OCI-M1 (cell line): ENCODE data around the gene PSMC2.

Experiments
- DNase-seq: peaks from one replicate; lab custom pipeline; 2025; lab: John Stamatoyannopoulos, UW

PSMC2 gene

DNA sequence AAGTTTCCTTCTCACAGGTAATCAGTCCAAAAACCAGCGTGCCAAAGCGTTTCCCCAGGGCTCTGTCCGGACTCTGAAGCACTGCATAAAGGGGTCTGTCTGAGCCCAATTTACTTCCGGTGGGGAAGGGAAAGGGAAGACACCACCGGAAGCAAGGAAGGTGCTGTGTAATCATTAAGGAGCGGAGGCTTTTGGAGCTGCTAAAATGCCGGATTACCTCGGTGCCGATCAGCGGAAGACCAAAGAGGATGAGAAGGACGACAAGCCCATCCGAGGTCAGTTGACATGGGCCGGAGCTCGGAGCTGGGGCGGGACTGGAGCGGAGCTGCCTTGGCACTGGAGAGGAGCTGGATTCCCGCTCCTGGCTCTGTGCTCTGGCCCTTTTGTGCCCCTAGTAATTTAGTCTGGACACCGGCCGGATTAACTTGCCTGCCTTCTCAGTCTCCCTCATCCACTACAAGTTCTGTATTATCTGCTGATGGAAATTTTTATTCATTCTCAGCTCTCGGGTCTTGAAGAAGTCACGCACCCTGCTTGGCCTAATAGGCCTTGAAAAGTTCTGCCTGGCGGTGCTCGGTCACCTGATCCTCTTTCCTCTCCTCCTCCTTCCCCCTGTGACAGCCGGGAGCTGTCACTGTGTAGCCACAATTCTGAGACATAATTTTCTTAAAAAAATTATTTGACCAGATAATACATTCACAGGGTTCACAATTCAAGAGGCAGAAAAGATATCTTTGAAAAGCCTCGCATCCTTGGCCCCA, at the start of gene PSMC2:
Gene PSMC2, plus strand, starts transcription at position 137 of the 761 bp plus-strand sequence. Its CDS starts 69 bp downstream, at position 206.
- DNase-seq = peak; percentile 90

DNA sequence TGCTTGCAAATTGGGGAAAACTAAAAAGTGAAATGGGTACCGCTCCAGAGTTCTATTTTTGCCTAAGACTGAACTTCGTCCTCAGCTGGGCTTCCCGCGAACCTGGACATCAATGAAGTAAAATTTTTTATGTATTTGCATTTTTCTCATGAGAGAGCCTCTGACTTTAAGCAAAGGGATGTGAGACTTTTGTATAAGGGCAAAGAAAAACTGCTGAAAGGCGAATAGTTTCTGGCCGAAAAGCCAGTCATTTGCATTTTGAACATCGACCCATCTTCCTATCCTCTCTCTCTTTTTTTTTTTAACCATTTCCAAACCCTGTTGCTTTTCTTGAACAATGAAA, 49.6 kb upstream of the PSMC2 start:
- no peak for DNase-seq

- no peak for DNase-seq
These were observed 47.8 kb upstream of the PSMC2 start for GRCh38 chr7:103299660-103300059.

DNA sequence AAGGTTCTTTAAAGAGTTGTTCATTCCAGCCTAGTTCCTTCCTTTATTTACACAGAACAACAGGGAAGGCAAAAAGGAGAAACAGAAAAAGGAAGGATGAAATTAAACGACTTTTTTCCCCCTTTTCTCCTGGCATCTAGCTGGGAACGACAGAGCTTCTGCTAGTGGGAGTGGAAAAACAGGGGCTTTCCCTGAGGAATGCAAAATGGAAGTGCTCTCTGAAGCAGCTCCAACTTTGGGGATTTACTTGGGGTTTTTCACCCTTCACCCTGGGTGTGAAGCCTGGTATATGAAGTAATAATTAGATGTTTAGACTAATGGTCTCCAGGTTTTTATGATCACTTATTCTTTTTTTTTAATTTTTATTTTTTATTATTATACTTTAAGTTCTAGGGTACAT, 46.0 kb upstream of the PSMC2 start:
- DNase-seq = no peak

DNA sequence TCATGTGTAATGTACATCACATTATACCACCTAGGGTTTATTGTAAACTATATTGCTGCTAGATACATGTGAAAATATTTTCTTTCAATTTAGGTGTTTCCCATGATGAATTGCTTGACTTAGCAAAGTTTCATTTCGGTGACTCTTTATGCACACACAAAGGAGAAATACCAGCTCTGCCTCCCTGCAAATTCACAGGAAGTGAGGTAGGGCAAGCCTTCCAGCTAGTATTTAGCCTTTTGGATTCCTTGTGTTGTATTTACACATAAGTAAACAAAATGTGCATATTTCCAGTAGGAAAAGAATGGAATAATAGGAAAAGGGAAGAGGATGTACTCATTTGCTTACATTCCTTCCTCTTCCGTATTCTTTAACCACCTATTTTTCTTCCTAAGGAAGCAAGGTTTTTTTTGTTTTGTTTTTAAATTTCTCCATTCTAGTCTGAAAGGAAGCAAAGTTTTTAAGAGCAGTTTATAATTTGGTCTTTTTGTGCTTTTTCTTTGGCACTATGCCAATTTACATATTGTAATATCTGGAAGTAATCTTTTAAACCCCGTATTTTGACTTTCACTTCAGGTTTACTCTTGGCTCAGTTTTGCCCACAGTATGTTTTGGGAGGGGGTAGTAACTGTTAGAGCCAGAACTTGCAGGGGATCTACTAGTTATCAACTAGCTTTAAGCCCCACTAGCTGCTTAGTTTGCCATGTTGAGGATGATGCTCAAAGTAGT, 39.8 kb upstream of the PSMC2 start:
- no peak for DNase-seq

GRCh38 chr7:103314852-103315251, 32.6 kb upstream of the PSMC2 start:
- DNase-seq = no peak

DNA sequence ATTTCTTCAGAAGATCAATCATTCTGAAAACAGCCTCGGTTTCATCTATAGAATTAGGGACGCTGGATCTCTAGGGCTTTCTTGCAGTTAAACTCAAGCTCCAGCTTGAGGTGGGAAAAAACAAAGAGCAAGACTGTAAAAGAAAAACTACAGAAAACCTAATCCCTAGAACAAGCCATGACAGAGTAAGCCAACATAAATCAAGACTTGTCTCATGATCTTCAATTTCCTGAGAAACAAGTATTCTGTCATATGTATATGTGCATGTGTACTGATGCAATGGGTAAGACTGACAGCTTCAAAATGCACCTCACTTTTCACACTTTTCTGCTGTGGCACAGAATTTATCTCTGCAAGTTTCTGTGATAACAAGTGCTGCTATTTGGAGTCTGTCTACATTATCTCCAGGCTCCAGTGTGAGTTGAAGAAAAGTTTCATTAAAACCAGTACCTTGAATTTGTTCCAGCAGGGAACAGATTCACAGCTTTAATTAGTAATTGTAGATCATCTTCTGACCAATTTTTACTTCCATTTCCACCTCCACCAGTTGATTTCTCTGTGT, 31.0 kb upstream of the PSMC2 start:
- no peak for DNase-seq

GRCh38 chr7:103317009-103317408, 30.4 kb upstream of the PSMC2 start:
- DNase-seq = no peak

DNA sequence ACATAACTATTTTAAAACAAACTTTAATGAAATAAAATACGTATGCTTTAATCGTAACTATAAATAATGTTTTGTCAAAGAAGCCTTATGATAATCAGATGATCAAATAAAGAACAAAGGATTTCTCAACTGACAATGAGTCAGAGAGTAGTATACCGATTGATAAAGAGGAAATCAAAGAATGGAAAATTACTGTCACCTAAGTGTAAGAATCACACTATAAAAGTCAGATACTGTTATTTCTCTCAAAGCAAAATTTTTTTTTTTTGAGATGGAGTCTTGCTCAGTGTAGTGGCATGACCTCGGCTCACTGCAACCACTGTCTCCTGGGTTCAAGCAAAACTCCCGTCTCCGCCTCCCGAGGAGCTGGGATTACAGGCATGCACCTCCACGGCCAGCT, 21.7 kb upstream of the PSMC2 start:
- DNase-seq = no peak

DNA sequence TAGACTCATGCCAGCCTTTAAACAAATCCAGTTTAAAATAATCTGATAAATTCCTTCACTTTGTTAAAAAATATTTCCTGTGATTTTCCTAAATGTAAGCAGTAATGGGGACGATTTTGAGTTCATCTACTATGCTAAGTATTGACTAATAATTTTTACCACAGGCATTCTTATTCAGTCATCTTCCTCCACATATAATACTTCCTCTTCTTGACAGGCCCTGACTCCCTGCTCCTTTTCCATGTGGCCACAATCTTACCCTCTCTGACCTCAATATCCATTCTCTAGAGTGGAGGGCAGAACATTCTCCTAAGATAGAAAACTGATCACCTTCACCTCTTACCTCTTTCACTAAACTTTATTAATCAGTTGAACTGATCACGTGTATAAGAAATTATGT, 10.7 kb upstream of the PSMC2 start:
- no peak for DNase-seq

- no peak for DNase-seq
These were observed 8.6 kb upstream of the PSMC2 start for GRCh38 chr7:103338864-103339263.

- no peak for DNase-seq
These were observed 6.0 kb upstream of the PSMC2 start for GRCh38 chr7:103341466-103341865.

GRCh38 chr7:103343332-103343731, 4.1 kb upstream of the PSMC2 start:
- no peak for DNase-seq

DNA sequence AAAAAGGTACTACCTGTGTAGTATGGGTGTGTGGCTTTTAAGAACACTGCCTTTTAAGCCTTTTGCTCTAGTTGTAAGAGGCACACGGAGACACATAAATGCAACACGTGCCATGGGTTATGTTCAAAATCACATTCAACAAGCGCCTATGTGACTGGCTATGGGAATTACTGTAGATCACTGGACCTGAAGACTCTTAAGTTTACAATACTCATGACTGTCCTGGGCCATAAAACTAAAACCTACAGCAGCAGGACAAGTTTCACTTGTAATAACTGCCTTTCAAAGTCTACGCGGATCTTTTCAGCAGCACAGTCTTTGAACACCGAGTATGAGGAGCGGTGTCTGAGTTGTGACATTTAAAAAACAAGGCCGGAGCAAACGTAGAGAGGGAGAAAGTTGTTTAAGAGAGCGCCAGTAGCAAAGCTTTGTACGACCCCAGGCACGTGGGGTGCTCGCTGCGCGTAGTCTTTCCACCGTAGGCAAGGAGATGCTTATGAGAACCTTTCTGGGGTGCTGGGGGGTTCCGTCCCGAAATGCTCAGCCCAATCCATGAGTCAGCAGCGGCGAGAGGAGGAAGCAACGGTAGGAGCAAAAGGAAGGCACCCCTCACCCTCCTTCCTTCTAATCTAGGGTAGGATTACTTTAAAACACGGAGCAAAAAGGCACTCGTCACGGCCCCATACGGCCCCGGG, 3.5 kb upstream of the PSMC2 start:
- peak; percentile 41 for DNase-seq

DNA sequence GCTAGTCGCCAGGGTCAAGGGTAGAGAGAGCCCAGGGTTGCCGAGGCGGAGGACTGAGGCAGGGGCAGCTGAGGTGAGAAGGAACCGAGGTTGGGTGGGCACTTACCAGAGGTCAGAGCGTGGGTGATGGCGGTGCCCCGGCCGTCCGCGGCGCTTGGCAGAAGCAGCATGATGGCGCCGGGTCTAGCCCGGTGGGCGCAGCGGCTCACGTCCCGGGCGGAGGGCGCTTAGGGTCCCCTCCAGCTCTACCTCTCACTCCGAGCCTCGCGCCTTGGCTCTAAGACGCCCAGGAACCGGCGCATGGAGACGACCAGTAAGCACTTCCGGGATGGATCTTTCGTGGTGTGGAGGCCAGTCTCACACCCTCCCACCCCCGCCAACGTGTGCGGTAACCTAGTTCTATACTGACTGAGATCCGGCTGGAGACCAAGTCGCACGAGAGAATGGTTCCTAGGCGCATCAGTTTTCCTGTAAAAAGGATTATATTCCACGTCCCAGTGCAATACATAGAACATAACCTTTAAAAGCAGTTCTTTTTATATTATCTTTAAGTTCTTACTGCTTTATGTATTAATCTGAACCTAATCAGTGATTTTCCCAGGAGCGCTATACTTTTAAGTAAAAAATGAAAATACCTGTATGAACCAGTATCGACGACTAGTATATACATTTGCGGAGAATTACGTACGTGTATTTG, 2.8 kb upstream of the PSMC2 start, which contains the start of gene DNAJC2:
Gene DNAJC2, minus strand, starts transcription at position 315 of the 697 bp plus-strand sequence. Its CDS starts 145 bp downstream, at position 170.
- peak; percentile 88 for DNase-seq

DNA sequence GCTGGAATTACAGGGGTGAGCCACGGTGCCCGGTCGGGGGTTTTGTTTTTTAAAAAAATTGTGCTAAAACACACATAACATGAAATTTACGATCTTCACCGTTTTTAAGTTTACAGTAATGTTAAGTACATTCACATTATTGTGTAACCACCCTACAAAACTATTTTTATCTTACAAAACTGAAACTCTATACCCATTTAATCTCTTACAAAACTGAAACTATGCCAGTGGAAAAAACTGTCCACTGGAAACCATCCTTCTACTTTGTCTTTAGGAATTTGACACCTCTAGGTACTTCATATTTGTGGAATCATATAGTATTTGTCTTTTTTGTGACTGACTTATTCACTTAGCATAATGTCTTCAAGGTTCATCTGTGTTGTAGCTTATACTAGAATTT, 1.0 kb upstream of the PSMC2 start:
- no peak for DNase-seq

DNA sequence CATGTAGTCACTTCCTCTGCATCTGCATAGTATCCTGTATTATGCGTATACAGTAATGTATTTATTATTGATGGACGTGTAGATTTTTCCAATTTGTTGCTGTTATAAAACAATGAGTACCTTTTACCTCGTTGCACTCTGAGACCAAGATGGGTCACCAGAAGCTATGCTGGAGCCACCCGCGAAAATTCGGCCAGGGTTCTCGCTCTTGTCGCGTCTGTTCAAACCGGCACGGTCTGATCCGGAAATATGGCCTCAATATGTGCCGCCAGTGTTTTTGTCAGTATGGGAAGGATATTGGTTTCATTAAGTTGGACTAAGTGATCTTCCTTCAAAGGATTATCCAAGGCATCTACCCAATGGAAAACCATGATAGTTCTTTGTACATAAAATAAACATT, 1.0 kb downstream of the PSMC2 start:
- peak; percentile 12 for DNase-seq

GRCh38 chr7:103348959-103349358, 1.5 kb downstream of the PSMC2 start:
- DNase-seq = no peak

GRCh38 chr7:103349805-103350204, 2.4 kb downstream of the PSMC2 start:
- peak; percentile 9 for DNase-seq

DNA sequence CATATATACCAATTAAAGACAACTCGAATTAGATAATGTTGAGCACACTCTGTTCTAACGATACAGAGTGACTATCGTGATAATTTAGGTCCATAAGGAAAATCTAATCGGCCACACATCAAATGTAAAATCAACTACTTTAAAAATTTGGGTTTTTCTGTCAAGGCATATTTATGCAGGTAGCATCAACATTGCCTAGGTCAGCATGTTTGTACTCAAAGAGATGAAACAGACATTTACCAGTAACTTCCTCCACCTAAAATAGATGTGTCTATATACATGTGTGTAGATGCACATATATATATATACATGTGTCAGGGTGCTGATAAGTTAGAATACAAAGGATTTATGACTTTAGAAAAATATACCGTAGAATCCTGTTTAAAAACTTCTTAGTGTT, 22.0 kb downstream of the PSMC2 start:
- DNase-seq = no peak

DNA sequence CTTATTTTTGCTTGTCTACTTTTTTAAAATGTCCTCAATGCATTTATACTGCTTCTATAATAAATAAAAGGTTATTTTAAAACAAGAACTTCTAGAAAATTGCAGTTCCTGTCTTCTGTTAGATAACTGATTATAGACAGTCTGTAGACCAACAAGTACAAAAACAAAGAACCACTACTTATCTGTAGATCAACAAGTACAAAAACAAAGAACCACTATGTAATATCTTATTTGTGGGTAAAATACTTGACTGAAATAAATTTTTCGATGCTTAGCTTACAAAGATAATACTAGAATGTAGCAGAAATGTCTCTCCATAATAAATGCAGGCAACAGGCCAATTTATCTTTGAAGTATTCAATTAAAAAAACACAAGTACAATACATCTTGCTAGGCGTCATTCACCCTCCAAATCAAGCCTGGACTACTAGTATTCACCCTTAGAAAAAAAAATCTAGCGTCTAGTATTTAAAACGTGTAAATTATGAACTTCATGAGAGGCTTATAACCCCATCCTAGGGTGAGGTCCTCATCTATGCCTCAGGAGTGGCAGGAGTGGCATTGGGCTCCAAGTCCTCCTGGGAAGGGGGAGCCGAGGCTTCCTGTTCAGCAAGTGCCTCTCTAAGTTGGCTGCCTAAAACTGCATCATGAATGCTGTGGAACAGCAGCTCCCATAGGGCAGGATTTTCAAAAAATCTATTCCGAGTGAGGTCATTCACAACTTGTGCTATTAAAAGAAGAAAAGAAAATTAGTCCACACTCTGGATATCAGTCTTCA, 26.6 kb downstream of the PSMC2 start:
- DNase-seq = peak; percentile 20
